ENCODE results near the gene EIF2AK2. TPM values are rescaled to one million over a fixed set of nuclear protein-coding genes. Genes with fewer than 3 reads are reported as not detected.

EIF2AK2 gene
- total and polyA plus RNA-seq, 2 experiments from 2014 or later, result 33.8 to 35.5 TPM

DNA sequence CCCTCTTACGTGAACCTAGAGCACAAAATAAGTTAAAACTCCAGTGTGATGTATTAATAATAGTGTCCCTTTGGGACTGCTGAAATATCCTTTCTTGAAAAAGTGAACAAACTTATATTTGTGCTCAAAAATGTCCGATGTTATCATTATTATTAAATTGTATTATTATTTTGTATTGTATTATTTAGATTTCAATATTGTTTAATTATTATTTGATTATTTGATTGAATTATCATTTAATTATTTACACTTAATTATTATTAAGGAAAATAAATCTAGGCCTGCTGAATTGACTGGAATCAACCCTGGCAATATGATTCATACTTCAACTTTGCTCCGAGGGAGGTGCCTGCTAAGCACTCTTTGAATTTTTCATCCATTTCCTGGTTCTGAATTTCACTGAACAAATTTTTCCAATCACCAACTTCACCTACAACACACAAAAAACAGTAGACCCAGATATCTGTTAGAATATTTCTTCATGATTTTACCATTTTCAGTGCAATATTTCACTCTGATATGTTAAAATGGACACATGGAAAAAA lies 10.9 kb upstream of the EIF2AK2 start:
- TF ChIP-seq JUNB (IDR thresholded peaks at IDR 0.05; ENCODE audit: unreplicated experiment), result no peak
- TF ChIP-seq ZNF114 (CRISPR knock-in tag; IDR thresholded peaks at IDR 0.05), result no peak
- TF ChIP-seq EZH2 (IDR thresholded peaks at IDR 0.05; ENCODE audit: low read depth, unreplicated experiment), result no peak
- no peak for TF ChIP-seq POLR2AphosphoS5 (IDR thresholded peaks at IDR 0.05; ENCODE audit: low read depth)
- TF ChIP-seq, protein P1, sequence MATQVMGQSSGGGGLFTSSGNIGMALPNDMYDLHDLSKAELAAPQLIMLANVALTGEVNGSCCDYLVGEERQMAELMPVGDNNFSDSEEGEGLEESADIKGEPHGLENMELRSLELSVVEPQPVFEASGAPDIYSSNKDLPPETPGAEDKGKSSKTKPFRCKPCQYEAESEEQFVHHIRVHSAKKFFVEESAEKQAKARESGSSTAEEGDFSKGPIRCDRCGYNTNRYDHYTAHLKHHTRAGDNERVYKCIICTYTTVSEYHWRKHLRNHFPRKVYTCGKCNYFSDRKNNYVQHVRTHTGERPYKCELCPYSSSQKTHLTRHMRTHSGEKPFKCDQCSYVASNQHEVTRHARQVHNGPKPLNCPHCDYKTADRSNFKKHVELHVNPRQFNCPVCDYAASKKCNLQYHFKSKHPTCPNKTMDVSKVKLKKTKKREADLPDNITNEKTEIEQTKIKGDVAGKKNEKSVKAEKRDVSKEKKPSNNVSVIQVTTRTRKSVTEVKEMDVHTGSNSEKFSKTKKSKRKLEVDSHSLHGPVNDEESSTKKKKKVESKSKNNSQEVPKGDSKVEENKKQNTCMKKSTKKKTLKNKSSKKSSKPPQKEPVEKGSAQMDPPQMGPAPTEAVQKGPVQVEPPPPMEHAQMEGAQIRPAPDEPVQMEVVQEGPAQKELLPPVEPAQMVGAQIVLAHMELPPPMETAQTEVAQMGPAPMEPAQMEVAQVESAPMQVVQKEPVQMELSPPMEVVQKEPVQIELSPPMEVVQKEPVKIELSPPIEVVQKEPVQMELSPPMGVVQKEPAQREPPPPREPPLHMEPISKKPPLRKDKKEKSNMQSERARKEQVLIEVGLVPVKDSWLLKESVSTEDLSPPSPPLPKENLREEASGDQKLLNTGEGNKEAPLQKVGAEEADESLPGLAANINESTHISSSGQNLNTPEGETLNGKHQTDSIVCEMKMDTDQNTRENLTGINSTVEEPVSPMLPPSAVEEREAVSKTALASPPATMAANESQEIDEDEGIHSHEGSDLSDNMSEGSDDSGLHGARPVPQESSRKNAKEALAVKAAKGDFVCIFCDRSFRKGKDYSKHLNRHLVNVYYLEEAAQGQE (IDR thresholded peaks at IDR 0.05; ENCODE audit: unreplicated experiment), result no peak
- no peak for TF ChIP-seq NANOG (IDR thresholded peaks at IDR 0.05; ENCODE audit: borderline replicate concordance)
- TF ChIP-seq CREB1 (CRISPR knock-in tag; IDR thresholded peaks at IDR 0.05; ENCODE audit: low read depth), result no peak
- no peak for TF ChIP-seq ZNF462 (CRISPR knock-in tag; IDR thresholded peaks at IDR 0.05)
- TF ChIP-seq, protein P2, sequence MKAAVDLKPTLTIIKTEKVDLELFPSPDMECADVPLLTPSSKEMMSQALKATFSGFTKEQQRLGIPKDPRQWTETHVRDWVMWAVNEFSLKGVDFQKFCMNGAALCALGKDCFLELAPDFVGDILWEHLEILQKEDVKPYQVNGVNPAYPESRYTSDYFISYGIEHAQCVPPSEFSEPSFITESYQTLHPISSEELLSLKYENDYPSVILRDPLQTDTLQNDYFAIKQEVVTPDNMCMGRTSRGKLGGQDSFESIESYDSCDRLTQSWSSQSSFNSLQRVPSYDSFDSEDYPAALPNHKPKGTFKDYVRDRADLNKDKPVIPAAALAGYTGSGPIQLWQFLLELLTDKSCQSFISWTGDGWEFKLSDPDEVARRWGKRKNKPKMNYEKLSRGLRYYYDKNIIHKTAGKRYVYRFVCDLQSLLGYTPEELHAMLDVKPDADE (IDR thresholded peaks at IDR 0.05), result no peak
- no peak overlapping the region for H3K4me2 ChIP-seq
- H3F3A ChIP-seq (replicated peaks; ENCODE audit: low read depth), result no peaks in the 10 kb centered on the region
- H2AFZ ChIP-seq, result no peak overlapping the region; the same call in 1 of the 2 replicates
- no peaks in the 10 kb centered on the region for H3K27me3 ChIP-seq (ENCODE audit: insufficient read depth)
- ATAC-seq (no peak), DNase-seq (ENCODE audit: low spot score) (no peak)
- H3K4me1 ChIP-seq (ENCODE audit: insufficient read depth), result no peaks in the 10 kb centered on the region
- no peaks in the 10 kb centered on the region for H3K9me2 ChIP-seq (ENCODE audit: insufficient read depth)
- H3K79me2 ChIP-seq (replicated peaks; ENCODE audit: insufficient read depth), result no peaks in the 10 kb centered on the region
- Mint-ChIP-seq H3K36me3 (ENCODE audit: low read depth) (peaks cover 17% of the 10 kb centered on the region), H3K4me1 (peaks cover 2% of the 10 kb centered on the region; the same call in 1 of the 3 replicates), H3K27me3 (ENCODE audit: insufficient read depth, low read depth, poor library complexity) (peaks cover 2% of the 10 kb centered on the region), H3K4me3 (no peak overlapping the region), H3K27ac (no peak overlapping the region), H3K9me3 (peaks cover 25% of the 10 kb centered on the region)
- H3K36me3 ChIP-seq (ENCODE audit: insufficient read depth), result peaks cover 8% of the 10 kb centered on the region; the same call in 1 of the 2 replicates
- H3K27ac ChIP-seq (ENCODE audit: low read depth), result no peak overlapping the region
- H4K20me1 ChIP-seq (replicated peaks; ENCODE audit: insufficient read depth), result no peaks in the 10 kb centered on the region
- no peak overlapping the region for H3K4me3 ChIP-seq
